SW480 (cell line): ENCODE measurements around the gene C1orf21.

Experiments
- DNase-seq: peaks from one replicate; pipeline ENCODE4 v3.0.0-alpha.2; 2016; ENCODE audit warnings: low spot score

C1orf21 gene

GRCh38 chr1:184387069-184387475 is 243 bp downstream of the C1orf21 start:
- DNase-seq = peak; percentile 4

- DNase-seq = peak; percentile 36
Measured at GRCh38 chr1:184387476-184388318, 868 bp downstream of the C1orf21 start.

GRCh38 chr1:184388319-184388889 is 1.6 kb downstream of the C1orf21 start:
- peak; percentile 42 for DNase-seq

DNA sequence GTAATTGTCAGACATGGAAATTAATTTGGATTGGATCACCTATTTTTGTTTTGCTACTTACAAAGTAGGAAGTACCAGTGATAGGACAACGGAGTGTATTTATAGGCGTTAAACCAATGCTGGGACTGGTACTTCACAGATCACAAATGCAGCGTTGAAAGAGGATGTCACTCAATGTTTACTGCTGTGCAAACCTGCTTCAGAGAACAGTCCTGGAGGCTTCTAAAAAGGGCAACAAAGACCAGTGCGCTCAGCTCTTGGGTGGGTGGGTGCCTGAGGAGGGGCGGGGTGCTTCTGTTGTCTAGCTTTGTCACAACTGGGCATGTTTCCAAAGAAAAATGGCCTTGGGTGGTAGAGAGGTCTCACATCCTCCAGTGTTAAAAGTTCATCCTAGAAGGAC is 2.1 kb downstream of the C1orf21 start:
- no peak for DNase-seq

- DNase-seq = no peak
Measured at GRCh38 chr1:184389446-184389845, 2.6 kb downstream of the C1orf21 start.

DNA sequence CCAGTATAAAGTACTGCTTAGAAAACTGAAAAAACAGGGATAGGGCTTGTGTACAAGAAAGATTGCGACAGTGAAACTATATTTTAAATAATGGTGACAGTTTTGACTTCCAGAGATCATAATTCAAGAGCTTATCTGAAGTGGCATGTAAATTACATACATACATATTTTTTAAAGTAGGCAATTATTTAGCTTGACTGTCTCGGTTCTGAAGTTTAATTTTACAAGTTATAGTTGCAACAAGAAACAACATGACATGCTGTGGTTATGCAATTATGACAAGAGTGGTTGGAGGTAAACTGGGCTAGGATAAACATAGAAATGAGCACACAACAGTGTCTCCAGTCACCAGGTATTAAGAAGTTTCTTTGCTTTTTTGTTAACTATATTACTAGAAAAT is 4.1 kb downstream of the C1orf21 start:
- no peak for DNase-seq

GRCh38 chr1:184392067-184392466 is 5.2 kb downstream of the C1orf21 start:
- DNase-seq = no peak

GRCh38 chr1:184392779-184393522 is 6.1 kb downstream of the C1orf21 start:
- DNase-seq = no peak

DNA sequence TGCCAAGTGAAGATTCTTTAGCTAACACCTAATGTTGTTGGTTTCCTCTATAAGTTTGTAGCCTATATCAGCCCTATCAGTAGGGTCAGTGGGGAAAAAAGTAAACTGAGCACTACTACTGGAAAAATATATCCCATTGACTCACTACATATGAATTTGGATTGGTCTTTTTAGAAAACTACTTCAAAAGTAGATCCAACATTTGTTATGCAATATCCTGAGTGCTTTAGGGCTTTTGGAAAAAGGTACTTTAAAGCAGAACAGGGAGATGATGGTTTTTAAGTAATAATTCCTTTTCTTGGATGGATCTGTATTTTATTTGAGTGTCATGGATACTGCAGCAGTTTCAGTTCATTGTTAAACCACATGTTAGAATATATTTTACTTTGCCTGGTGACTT is 7.1 kb downstream of the C1orf21 start:
- no peak for DNase-seq

- no peak for DNase-seq
Measured at GRCh38 chr1:184395370-184395769, 8.5 kb downstream of the C1orf21 start.

DNA sequence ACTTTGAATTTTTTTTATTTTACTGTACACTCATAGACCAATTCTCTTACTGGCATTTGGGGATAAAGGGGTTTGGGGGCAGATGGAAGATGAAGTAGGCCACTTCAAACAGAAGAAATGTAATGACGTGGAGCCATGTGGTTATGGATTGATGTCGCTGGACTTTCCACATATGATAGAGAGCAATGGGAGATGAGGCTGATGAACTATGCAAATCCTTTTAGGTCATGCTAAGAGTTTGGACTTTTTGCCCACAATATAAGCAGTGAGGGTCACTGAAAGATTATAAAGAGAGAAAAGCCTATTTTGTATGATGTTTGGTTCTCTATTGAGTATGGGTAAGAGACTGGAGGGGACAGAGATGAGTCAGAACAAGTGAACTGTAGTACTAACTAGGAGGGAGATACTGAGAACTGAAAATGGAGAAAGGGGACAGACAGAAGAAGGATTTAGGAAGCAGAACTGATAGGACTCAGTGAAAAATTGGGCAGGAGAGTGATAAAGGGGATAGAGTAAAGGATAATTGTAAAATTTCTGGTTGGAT is 9.2 kb downstream of the C1orf21 start:
- DNase-seq = no peak

DNA sequence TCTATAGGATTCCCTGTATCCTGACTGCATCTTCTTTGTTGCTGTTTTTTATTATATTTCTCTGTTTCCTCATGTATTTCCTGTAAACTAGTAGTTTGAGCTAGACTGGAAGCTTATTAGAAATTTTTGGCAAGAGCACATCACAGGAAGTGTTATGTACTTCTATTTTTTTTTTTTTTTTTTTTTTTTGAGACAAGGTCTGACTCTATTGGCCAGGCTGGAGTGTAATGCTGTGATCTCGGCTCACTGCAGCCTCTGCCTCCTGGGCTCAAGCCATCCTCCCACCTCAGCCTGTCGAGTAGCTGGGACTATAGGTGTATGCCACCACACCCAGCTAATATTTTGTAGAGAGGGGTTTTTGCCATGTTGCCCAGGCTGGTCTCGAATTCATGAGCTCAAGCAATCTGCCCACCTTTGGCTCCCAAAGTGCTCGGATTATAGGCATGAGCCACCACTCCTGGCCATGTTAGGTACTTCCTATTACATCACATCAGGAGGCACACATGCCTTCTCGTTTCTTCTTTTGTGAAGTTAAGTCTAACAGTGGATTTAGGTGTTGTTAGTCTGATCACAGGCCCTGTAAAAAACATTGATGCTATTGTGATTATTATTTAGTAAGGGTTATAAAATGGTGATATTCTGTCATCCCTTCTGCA is 12.5 kb downstream of the C1orf21 start:
- DNase-seq = no peak

DNA sequence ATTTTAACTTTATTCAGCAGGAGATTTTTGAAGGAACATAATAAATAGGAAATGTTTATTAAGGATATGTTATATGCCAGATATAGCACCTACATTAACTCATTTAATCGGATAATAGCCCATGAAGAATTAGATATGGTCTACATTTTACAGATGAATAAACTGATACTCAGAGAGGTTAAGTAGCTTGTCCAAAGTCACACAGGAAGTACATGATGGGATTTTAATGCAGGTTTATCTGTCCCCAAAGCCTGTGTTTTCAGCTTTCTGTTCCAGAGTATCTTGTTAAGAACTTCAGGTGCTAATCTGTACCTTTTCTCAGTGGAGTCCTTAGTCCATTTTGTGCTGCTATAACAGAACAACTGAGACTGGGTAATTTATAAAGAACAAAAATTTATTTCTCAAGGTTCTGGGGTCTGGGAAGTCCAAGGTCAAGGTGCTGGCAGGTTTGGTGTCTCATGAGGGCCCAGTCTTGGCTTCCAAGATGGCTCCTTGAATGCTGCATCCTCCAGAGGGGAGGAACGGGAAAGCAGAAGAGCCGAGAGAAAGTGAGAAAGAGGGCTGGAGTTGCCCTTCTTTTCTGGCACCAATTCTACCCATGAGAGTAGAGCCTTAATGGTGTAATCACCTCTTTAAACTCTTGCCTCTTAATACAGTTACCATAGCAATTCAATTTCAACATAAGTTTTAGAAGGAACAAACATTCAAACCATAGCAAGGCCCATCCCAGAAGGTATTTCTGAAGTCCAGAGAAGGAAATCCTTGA is 17.3 kb downstream of the C1orf21 start:
- DNase-seq = no peak

DNA sequence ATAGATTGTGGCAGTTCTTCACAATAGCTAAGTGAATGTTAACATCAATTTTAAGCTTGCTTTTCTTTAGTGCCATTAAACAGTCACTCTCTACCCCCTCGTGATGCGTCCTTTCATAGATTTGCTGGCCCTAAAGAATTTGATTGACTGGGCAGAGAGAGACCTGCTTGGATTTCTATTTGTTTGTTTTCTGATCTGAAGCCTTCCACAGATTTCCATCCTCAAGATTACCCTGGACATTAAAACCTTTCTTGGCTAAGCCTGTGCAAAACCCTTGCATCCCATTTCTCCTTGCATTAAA is 17.8 kb downstream of the C1orf21 start:
- DNase-seq = no peak

DNA sequence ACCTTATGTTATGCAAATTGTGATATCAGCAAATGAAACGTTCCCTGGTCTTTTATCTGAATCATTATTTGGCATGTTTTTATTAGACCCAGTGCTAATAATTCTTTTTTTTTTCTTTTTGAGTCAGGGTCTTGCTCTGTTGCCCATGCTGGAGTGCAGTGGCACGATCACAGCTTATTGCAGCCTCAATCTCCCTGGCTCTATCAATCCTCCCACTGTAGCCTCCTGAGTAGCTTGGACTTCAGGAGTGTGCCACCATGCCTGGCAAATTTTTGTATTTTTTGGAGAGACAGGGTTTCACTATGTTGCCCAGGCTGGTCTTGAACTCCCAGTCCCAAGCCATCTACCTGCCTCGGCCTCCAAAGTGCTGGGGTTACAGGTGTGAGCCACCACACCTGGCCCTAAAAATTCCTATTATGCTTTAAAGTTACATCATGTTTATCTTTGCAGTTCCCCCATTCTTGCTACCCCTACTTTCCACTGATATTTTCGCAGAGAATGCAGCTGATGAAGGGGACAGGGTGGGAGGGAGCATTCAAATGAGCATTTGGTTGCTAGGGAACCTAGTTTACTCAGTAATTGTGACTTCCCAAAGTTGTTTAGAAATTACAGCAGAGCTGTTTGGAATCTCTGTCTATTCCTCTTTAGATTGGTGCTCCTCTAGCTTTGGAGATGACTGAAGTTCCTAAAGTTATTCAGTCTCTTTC is 18.4 kb downstream of the C1orf21 start:
- DNase-seq = no peak

DNA sequence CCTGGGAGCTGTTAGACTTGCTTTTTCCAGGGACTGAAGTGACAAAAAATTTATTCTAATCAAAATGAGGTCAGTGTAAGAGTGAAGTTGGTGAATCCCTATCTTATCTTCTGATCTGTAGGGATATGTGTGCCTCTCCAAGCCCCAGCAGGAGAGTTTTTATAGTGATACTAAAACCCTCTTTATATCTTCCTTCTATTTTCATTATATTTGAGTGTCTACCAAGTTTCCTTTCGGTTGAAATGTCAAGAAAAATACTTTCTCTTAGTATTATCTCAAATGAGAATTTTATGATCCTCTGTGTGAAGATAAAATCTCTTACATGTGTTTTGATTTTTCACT is 18.9 kb downstream of the C1orf21 start:
- no peak for DNase-seq

GRCh38 chr1:184406479-184406878 is 19.6 kb downstream of the C1orf21 start:
- DNase-seq = no peak

DNA sequence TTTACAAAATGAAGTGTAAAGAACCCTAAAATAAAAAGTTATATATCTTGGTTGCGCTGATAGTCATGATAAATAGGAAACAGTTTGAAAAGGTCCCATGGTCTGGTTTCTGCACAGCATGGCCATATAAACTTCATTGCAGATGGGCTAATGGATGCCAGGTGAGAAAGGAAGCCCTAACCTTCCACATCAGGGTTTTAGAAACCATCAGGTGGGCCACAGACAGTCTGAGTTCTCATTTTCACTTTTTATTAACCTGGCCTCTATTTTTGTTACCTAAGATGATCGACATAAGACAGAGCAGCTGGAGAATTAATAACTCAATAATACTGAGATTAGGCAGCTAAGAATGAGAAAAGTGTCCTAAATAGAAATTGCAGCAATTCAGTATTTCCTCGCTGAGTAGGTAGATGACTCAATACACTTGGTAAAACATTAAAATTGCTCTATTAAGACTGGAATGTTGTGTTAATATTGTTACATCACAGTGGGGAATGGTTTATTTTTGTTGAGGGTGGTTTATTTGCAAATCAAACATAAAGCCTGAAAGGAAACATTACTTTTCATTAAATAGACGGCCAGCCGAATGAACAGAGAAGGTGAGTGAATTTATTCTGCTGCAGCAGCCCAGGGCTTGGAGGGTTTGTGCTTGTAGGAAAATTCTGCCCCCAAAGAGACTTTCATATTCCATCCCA is 21.1 kb downstream of the C1orf21 start:
- no peak for DNase-seq

GRCh38 chr1:184408580-184408979 is 21.8 kb downstream of the C1orf21 start:
- DNase-seq = no peak

DNA sequence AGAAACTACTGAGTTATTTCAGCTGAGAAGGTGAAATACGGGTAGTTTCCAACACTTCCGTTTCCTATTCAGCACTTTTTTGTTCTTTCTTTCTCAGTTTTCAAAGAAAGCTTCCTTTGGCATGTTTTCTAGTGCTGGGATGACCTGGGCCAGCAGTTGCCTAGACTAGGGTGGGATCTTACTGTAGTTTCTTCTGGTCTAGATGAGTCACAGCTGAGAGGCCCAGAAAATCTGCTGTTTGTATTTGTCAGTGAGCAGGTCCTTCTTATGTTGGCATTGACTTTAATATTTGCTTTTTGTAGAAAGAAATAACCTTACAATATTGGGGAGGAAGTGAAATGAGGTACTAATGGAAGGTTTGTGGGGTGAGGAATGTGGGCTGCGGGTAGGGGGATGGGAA is 22.2 kb downstream of the C1orf21 start:
- DNase-seq = no peak

GRCh38 chr1:184412472-184412871 is 25.6 kb downstream of the C1orf21 start:
- DNase-seq = no peak
